Uterus (tissue), 4 donors: ENCODE measurements around the gene NSD2. TPM values are rescaled to one million over a fixed set of nuclear protein-coding genes. Genes with fewer than 3 reads are reported as not detected.

Source experiments
- DNase-seq, 2 donors: peaks; one replicate each; pipeline ENCODE4 v3.0.0-alpha.2; 2019 to 2020
- H3K27ac ChIP-seq, 2 donors: fragments of 200-600 bp; sonication (generic); 1 replicate in 1 of 2; 2 replicates in 1 of 2; pipeline ENCODE4 v1.5.1; 2016 to 2018
- H3K27me3 ChIP-seq, 2 donors: fragments of 200-600 bp; sonication (generic); one replicate each; pipeline ENCODE4 v1.5.1; 2018 to 2019; ENCODE audit warnings: control low read depth in 1 of 2
- H3K36me3 ChIP-seq, 2 donors: fragments of 200-600 bp; sonication (generic); one replicate each; pipeline ENCODE4 v1.5.1; 2019; ENCODE audit warnings: control low read depth in 1 of 2
- H3K4me1 ChIP-seq, 2 donors: fragments of 200-600 bp; sonication (generic); one replicate each; pipeline ENCODE4 v1.5.1; 2018 to 2019; ENCODE audit warnings: control low read depth in 1 of 2
- H3K4me3 ChIP-seq, 2 donors: fragments of 200-600 bp; sonication (generic); 1 replicate in 1 of 2; 2 replicates in 1 of 2; pipeline ENCODE4 v1.5.1; 2018 to 2019; ENCODE audit warnings: mild to moderate bottlenecking in 1 of 2
- H3K9me3 ChIP-seq, 2 donors: fragments of 200-600 bp; sonication (generic); one replicate each; pipeline ENCODE4 v1.5.1; 2019; ENCODE audit warnings: control low read depth in 1 of 2
- POLR2A ChIP-seq, 2 donors: fragments of 450-650 bp; IDR thresholded peaks; one replicate each; pipeline ENCODE4 v1.6.1; 2016; ENCODE audit warnings: antibody characterized with exemption in 2 of 2, mild to moderate bottlenecking in 1 of 2, moderate library complexity in 1 of 2
- intact Hi-C: fragments of 100-400 bp; cut with DNase I; formaldehyde crosslinking; loops from one replicate; pipeline ENCODE4 v1.15.1; 2023; ENCODE audit warnings: low total_unique reads
- total RNA-seq, 4 donors: library from RNA; depleted of rRNA in 3 of 4; stranded (reverse); fragments of >200 nt in 3 of 4; gene quantifications; one replicate each; pipeline versions ENCODE4 v1.1.0 to v1.2.4, GENCODE V29; 2014 to 2023
- TF ChIP-seq, protein P1 (sequence below), 4 experiments: fragments of 200-600 bp in 2 of 4; fragments of 450-650 bp in 2 of 4; sonication (generic) in 2 of 4; IDR thresholded peaks; one replicate each; pipeline ENCODE4 v1.5.1; 2016 to 2019; ENCODE audit warnings: antibody characterized with exemption in 4 of 4, mild to moderate bottlenecking in 2 of 4, moderate library complexity in 1 of 4
- donor health status: DM: yes; HTN: yes; CAD: no.

Gene NSD2
- total RNA-seq, 4 donors from 2014 or later, result 10.3 to 75.3 (median 49.0) TPM

DNA sequence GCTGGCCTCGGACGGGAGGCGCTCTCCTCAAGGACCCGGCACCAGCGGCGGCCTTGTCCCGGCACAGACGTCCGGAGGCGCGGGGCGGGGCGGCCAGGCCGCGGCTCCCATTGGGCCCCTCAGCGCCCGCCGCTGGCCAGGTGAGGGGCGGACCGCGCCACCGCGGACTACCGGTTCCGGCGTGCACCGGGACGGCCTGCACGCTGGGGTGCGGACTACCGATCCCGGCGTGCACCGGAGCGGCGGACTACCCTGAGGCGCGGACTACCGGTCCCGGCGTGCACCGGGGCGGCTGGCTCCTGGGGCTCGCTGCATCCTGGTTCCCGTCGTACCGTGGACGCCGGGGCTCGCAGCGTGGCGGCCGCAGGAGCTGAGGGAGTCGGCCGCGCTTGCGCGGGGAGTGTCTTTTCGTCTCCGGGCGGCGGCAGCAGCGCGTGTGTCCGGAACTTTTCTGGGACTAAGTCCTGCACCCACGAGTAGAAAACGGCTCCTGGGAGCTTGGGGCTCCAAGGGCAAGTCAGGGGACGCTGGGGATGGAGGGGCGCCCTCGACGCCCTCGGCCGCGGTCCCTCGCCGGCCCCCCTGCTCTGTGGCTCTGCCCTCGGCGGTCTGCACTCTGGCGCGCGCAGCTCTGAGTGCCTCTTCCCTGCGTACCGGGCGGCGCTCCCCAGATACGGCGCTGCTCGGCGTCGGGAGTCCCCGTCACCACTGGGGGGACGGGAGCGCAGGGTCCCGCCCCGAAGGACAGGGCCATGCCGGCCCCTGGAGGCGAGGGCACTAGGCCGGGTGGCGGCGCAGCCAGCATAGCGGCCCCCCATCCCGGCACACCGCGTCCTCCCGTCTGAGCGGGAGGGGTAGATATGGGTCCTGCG, 14.9 kb upstream of the NSD2 start, which contains the start of gene LETM1:
Gene LETM1, minus strand, starts transcription at position 86 of the 872 bp plus-strand sequence. CDS start 206 bp downstream, outside the sequence.
- no peaks in the 10 kb centered on the region for H3K9me3 ChIP-seq
- no peaks in the 10 kb centered on the region for H3K36me3 ChIP-seq
- H3K27me3 ChIP-seq, result no peaks in the 10 kb centered on the region
- H3K27ac ChIP-seq, result peak within 1 kb of the TSS; percentile 69 to 86
- no peaks in the 10 kb centered on the region for H3K4me1 ChIP-seq
- peak; percentile 93 to 95 for DNase-seq
- TF ChIP-seq, protein P1, sequence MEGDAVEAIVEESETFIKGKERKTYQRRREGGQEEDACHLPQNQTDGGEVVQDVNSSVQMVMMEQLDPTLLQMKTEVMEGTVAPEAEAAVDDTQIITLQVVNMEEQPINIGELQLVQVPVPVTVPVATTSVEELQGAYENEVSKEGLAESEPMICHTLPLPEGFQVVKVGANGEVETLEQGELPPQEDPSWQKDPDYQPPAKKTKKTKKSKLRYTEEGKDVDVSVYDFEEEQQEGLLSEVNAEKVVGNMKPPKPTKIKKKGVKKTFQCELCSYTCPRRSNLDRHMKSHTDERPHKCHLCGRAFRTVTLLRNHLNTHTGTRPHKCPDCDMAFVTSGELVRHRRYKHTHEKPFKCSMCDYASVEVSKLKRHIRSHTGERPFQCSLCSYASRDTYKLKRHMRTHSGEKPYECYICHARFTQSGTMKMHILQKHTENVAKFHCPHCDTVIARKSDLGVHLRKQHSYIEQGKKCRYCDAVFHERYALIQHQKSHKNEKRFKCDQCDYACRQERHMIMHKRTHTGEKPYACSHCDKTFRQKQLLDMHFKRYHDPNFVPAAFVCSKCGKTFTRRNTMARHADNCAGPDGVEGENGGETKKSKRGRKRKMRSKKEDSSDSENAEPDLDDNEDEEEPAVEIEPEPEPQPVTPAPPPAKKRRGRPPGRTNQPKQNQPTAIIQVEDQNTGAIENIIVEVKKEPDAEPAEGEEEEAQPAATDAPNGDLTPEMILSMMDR (IDR thresholded peaks at IDR 0.05), result peak in 3 of 4 experiments; percentile 4 to 26 (median 24)
- peak; percentile 33 to 64 for TF ChIP-seq POLR2A (IDR thresholded peaks at IDR 0.05)
- peak within 1 kb of the TSS; percentile 83 to 98 for H3K4me3 ChIP-seq
- intact Hi-C loops, result loop anchor here (5.0 kb wide), 1 partner anchor 134 kb away; the partner anchor contains the start of genes TACC3 and TMEM129

DNA sequence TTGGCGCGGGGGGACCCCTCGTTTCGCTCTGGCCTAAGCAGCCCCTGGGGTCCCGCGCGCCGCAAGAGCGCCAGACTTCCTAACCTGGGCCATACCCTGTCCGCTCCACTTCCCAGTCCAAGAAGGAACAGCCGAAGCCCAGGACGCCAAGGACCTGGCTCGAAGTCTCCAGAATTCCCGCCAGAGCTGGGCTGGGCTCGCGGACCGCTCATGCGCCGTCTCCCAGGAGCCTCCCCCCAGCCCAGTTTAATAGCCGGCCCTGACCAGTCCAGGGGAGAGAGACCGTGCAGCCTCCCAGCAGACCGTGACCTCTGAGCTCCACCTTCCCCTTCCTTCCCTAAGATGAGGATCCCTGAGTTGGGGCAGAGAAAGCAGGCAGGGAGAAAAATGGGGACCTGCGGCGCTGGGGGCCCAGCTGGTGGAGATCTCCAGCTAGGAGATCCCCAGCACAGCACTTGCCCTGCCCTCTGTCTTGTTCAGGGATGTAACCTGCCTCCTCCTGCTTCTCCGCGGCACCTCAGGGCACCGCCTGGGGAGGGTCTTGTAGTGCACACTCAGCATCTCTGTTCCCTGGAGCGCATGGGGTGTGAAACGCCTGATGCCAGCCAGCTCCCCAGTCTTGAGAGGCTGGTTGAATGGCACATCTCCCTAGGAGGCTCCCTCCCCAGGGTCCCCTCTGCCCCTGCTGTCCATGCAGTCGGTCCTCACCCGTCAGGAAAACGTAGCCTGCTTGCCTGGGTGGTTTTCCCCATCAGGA, 14.1 kb upstream of the NSD2 start:
- Histone ChIP-seq H3K9me3 (no peaks in the 10 kb centered on the region), H3K27me3 (no peaks in the 10 kb centered on the region), H3K27ac (peak overlapping the region; percentile 69 to 86), H3K36me3 (no peaks in the 10 kb centered on the region), H3K4me3 (peak overlapping the region; percentile 83 to 98), H3K4me1 (no peaks in the 10 kb centered on the region)
- intact Hi-C loops, result loop anchor here (5.0 kb wide), 1 partner anchor 135 kb away; the partner anchor contains the start of genes TACC3 and TMEM129
- peak in 1 of 2 donors; percentile 52 for DNase-seq
- no peak for TF ChIP-seq POLR2A (IDR thresholded peaks at IDR 0.05)
- TF ChIP-seq, protein P1 (IDR thresholded peaks at IDR 0.05), result no peak

DNA sequence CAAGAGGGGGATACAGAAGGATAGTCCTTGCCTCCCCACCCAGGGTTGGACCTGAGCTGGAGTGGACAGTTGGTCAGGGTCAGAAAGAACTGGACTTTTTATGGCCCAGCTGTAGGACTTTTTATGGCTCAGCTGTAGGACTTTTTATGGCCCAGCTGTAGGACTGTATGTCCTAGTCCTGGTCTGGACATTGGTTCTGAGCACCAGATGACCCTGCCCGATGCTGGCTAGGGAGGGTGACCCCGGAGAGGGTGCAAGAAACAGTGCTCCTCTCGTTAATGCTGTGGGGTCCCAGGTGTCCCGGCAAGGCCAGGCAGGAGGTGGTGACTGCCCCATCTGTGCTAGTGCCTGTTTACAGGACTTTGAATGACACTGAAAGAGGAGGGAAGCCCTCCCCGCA, 13.3 kb upstream of the NSD2 start:
- intact Hi-C loops, result loop anchor here (5.0 kb wide), 1 partner anchor 136 kb away; the partner anchor contains the start of genes TACC3 and TMEM129
- H3K27me3 ChIP-seq, result no peaks in the 10 kb centered on the region
- no peaks in the 10 kb centered on the region for H3K36me3 ChIP-seq
- no peak for DNase-seq
- no peaks in the 10 kb centered on the region for H3K4me1 ChIP-seq
- TF ChIP-seq, protein P1 (IDR thresholded peaks at IDR 0.05), result no peak
- TF ChIP-seq POLR2A (IDR thresholded peaks at IDR 0.05), result no peak
- H3K27ac ChIP-seq, result no peak overlapping the region
- H3K4me3 ChIP-seq, result no peak overlapping the region
- no peaks in the 10 kb centered on the region for H3K9me3 ChIP-seq

DNA sequence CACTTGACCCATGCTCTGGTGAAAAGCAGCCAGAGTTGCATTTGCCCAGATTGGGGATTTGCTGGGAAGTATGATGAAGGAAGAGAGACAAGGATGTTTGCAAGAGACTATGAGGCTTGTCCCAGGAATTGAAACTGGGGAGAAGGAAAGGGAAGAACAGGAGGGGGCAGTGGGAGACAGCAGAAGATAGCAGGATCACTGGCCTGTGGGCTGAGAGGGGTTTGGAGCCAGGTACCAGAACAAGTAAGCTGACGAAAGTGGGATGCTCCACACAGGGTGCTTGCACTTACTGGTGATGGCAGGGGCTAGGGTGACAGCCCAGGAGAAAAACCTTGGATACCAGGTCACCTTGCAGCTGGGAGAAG, 11.8 kb upstream of the NSD2 start:
- Histone ChIP-seq H3K4me3 (no peak overlapping the region), H3K27ac (no peak overlapping the region), H3K4me1 (no peaks in the 10 kb centered on the region), H3K36me3 (no peaks in the 10 kb centered on the region), H3K27me3 (no peaks in the 10 kb centered on the region), H3K9me3 (no peaks in the 10 kb centered on the region)
- intact Hi-C loops, result loop anchor here (5.0 kb wide), 1 partner anchor 137 kb away; the partner anchor contains the start of genes TACC3 and TMEM129
- DNase-seq, result no peak
- no peak for TF ChIP-seq POLR2A (IDR thresholded peaks at IDR 0.05)
- TF ChIP-seq, protein P1 (IDR thresholded peaks at IDR 0.05), result no peak
